Panc1 (cell line): ENCODE results near the gene RAB30. TPM values are rescaled to one million over a fixed set of nuclear protein-coding genes. Genes with fewer than 3 reads are reported as not detected.

Source experiments
- ATAC-seq: fragments of 200-7000 bp; cut with Tn5 transposase; 2 replicates; pipeline ENCODE4 v1.9.1; 2020; ENCODE audit warnings: mild to moderate bottlenecking, moderate library complexity
- BruUV-seq: library from RNA; stranded (reverse); fragments of 400-500 nt; replicated peaks from 2 replicates; lab custom pipeline; 2021; lab: Mats Ljungman, UMichigan
- CTCF ChIA-PET: fragments of 300-600 bp; sonication (Branson Sonifier 250); formaldehyde crosslinking; loops from one replicate; lab custom pipeline; 2022; ENCODE audit warnings: antibody characterized with exemption; lab: Charles Lee
- POLR2A ChIA-PET: fragments of 300-600 bp; sonication (Branson Sonifier 250); formaldehyde crosslinking; loops from one replicate; lab custom pipeline; 2022; ENCODE audit warnings: antibody characterized with exemption; lab: Charles Lee
- DNase-seq: peaks from one replicate; pipeline ENCODE4 v3.0.0-alpha.2; 2010; ENCODE audit warnings: low read depth, low spot score
- H3K27ac ChIP-seq: 2 replicates; pipeline ENCODE4 v1.5.1; 2011; ENCODE audit warnings: mild to moderate bottlenecking, low read length, inconsistent platforms
- H3K27me3 ChIP-seq: fragments of 200-500 bp; sonication (Bioruptor generic); 2 replicates; pipeline ENCODE4 v1.6.0; 2014; ENCODE audit warnings: low read length, inconsistent platforms; ENCODE audit not compliant: control insufficient read depth, insufficient read depth
- H3K36me3 ChIP-seq: fragments of 200-500 bp; sonication (Bioruptor generic); 2 replicates; pipeline ENCODE4 v1.5.1; 2014; ENCODE audit warnings: inconsistent platforms, mild to moderate bottlenecking, low read length, moderate library complexity; ENCODE audit not compliant: control insufficient read depth, insufficient read depth
- H3K4me1 ChIP-seq: 2 replicates; pipeline ENCODE4 v1.5.1; 2011; ENCODE audit warnings: inconsistent platforms, mild to moderate bottlenecking, low read length, moderate library complexity; ENCODE audit not compliant: control insufficient read depth, insufficient read depth
- H3K4me3 ChIP-seq, 2 experiments: 2 replicates each; pipeline ENCODE4 v1.5.1; 2011 to 2012; ENCODE audit warnings: low read depth in 2 of 2, low read length in 2 of 2, mild to moderate bottlenecking in 2 of 2, inconsistent platforms in 1 of 2, moderate library complexity in 1 of 2
- H3K9me3 ChIP-seq: fragments of 200-500 bp; sonication (Bioruptor generic); 2 replicates; pipeline ENCODE4 v1.5.1; 2014; ENCODE audit warnings: low read depth, mild to moderate bottlenecking, inconsistent platforms, low read length, moderate library complexity; ENCODE audit not compliant: control insufficient read depth, insufficient read depth
- POLR2AphosphoS5 ChIP-seq: IDR thresholded peaks from 2 replicates; pipeline ENCODE4 v1.6.1; 2012; ENCODE audit warnings: mild to moderate bottlenecking, low read depth, low read length, moderate library complexity
- REST ChIP-seq, 2 experiments: IDR thresholded peaks; 2 replicates each; pipeline ENCODE4 v1.6.1; 2011 to 2012; ENCODE audit warnings: low read depth in 2 of 2, control low read depth in 1 of 2, low read length in 1 of 2, mild to moderate bottlenecking in 1 of 2, moderate library complexity in 1 of 2; ENCODE audit not compliant: insufficient read depth in 1 of 2
- SIN3A ChIP-seq: IDR thresholded peaks from 2 replicates; pipeline ENCODE4 v1.6.1; 2012; ENCODE audit warnings: low read depth, mild to moderate bottlenecking, low read length, moderate library complexity, borderline replicate concordance; ENCODE audit not compliant: insufficient read depth
- TCF7L2 ChIP-seq: IDR thresholded peaks from 2 replicates; pipeline ENCODE4 v1.6.1; 2011; ENCODE audit warnings: mild to moderate bottlenecking, low read depth, low read length, inconsistent platforms
- in situ Hi-C: cut with HindIII; loops from 2 replicates; pipeline ENCODE4 v1.10.0; 2016; ENCODE audit warnings: low sequenced_read_pairs, low pct_unique_long_range_greater_than_20kb
- intact Hi-C: fragments of 100-400 bp; cut with micrococcal nuclease; formaldehyde crosslinking; loops from one replicate; pipeline ENCODE4 v1.10.0; 2022; ENCODE audit not compliant: unreplicated experiment
- total RNA-seq: library from RNA; stranded (reverse); gene quantifications from one replicate; pipeline ENCODE4 v1.2.1, GENCODE V29; 2021; ENCODE audit not compliant: unreplicated experiment
- TF ChIP-seq, protein P1 (sequence below): fragments of 450-650 bp; IDR thresholded peaks from 2 replicates; pipeline ENCODE4 v1.5.1; 2017; ENCODE audit warnings: mild to moderate bottlenecking

The RAB30 gene
- total RNA-seq, 1 experiment from 2014 or later, result 19.0 TPM

DNA sequence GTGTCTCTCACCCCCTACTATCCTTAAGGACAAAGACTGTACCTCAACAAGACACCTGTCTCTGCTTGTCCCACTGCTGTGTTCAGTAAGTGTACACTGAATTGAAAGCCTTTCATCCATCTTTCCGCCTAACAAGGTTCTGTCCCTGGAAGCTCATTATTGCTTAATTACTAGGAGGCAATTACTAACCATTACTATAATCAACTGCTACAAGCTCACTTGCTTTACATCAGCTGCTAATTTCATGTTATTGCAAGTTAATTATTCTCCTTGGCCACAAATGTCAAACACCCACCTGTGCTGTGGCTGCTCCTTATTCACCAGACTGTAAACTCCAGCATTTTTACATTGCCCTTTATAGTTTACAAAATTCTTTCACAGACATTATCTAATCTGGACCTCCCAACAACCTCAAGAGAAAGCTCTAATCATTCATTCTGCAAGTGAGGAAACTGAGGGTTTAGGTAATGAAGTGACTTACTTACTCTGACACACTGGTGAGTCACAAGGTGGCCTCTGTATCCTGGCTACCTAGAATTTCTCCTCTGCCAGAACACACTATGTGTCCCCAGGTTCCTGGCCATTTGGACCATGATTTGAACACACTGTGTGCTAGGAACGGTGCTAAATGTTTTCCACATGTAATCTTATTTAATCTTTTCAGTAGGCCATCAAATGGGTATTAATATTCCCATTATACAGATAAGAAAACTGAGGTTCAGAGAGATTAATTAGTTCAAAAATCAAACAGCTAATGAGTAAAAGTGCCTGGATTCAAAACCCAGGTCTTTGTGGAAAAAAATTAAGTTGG, 66.7 kb downstream of the RAB30 start:
- no TSS peak for BruUV-seq
- CTCF ChIA-PET, result no interaction called here

GRCh38 chr11:83002522-83002921, 69.2 kb downstream of the RAB30 start:
- no peak for DNase-seq
- ATAC-seq, result no peak
- peaks cover 16% of the 10 kb centered on the region for H3K4me1 ChIP-seq
- no peaks in the 10 kb centered on the region for H3K27me3 ChIP-seq
- H3K4me3 ChIP-seq, result no peak overlapping the region
- no peak overlapping the region for H3K27ac ChIP-seq
- intact Hi-C loops (no loop called here), in situ Hi-C loops (no loop called here)
- ChIA-PET POLR2A (no interaction called here), CTCF (no interaction called here)
- no peaks in the 10 kb centered on the region for H3K9me3 ChIP-seq
- no peaks in the 10 kb centered on the region for H3K36me3 ChIP-seq
- BruUV-seq, result no TSS peak
- TF ChIP-seq REST (IDR thresholded peaks at IDR 0.05; ENCODE audit: insufficient read depth in 1 of 2, low read depth in 2 of 2, low read length in 1 of 2) (no peak), SIN3A (no peak), POLR2AphosphoS5 (no peak), TCF7L2 (no peak)
- TF ChIP-seq, protein P1, sequence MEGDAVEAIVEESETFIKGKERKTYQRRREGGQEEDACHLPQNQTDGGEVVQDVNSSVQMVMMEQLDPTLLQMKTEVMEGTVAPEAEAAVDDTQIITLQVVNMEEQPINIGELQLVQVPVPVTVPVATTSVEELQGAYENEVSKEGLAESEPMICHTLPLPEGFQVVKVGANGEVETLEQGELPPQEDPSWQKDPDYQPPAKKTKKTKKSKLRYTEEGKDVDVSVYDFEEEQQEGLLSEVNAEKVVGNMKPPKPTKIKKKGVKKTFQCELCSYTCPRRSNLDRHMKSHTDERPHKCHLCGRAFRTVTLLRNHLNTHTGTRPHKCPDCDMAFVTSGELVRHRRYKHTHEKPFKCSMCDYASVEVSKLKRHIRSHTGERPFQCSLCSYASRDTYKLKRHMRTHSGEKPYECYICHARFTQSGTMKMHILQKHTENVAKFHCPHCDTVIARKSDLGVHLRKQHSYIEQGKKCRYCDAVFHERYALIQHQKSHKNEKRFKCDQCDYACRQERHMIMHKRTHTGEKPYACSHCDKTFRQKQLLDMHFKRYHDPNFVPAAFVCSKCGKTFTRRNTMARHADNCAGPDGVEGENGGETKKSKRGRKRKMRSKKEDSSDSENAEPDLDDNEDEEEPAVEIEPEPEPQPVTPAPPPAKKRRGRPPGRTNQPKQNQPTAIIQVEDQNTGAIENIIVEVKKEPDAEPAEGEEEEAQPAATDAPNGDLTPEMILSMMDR, result no peak

More for the DNA sequence above, 66.7 kb downstream of the RAB30 start:
- in situ Hi-C loops, result no loop called here
- Histone ChIP-seq H3K36me3 (no peaks in the 10 kb centered on the region), H3K4me3 (no peak overlapping the region), H3K4me1 (peaks cover 15% of the 10 kb centered on the region), H3K9me3 (no peaks in the 10 kb centered on the region), H3K27ac (no peak overlapping the region), H3K27me3 (no peaks in the 10 kb centered on the region)
- intact Hi-C loops, result no loop called here
- POLR2A ChIA-PET, result no interaction called here
- no peak for DNase-seq
- TF ChIP-seq REST (IDR thresholded peaks at IDR 0.05; ENCODE audit: insufficient read depth in 1 of 2, low read depth in 2 of 2, low read length in 1 of 2) (no peak), SIN3A (no peak), POLR2AphosphoS5 (no peak), TCF7L2 (no peak)
- TF ChIP-seq, protein P1, result no peak
- no peak for ATAC-seq
